ENCODE measurements around the gene PUS1. TPM values are rescaled to one million over a fixed set of nuclear protein-coding genes. Genes with fewer than 3 reads are reported as not detected.
A peak's percentile ranks its signal among the peaks of the same experiment; 100 is the strongest.

The PUS1 gene
- total RNA-seq, 1 experiment from 2014 or later, result 117 TPM

- H3K36me3 Mint-ChIP-seq (ENCODE audit: insufficient read depth in 1 of 3, low read depth in 3 of 3), result peaks cover 31 to 75% (median 54%) of the 10 kb centered on the region in 3 experiments
- peak overlapping the region; percentile 76 to 95 (median 77); a peak in 6 of 7 replicates for H3K27ac Mint-ChIP-seq
- H3K27ac ChIP-seq (ENCODE audit: insufficient read length, low read depth, low read length), result no peak overlapping the region
These were observed 57.3 kb downstream of the PUS1 start for GRCh38 chr12:131986361-131986760.

More at GRCh38 chr12:131986361-131986760, 57.3 kb downstream of the PUS1 start:
- Histone ChIP-seq H2BK120ac (ENCODE audit: low read depth, low read length, poor library complexity, severe bottlenecking) (no peak overlapping the region), H4K5ac (ENCODE audit: insufficient read length, low read depth, low read length) (no peak overlapping the region), H2BK12ac (ENCODE audit: insufficient read length, low read depth, low read length) (no peak overlapping the region), H2AK5ac (ENCODE audit: insufficient read length, low read length) (no peak overlapping the region), H2AFZ (ENCODE audit: low read length) (no peak overlapping the region), H3K23ac (ENCODE audit: insufficient read length, low read depth, low read length) (no peak overlapping the region), H3K79me2 (ENCODE audit: insufficient read depth, low read length) (no peaks in the 10 kb centered on the region), H2BK20ac (ENCODE audit: low read depth, low read length, poor library complexity, severe bottlenecking) (no peak overlapping the region), H3K9ac (ENCODE audit: extremely low read depth, insufficient read length, low read length) (no peak overlapping the region), H3K56ac (ENCODE audit: insufficient read length, low read depth, low read length) (no peak overlapping the region), H3K79me1 (ENCODE audit: insufficient read depth, low read depth, low read length, poor library complexity, severe bottlenecking) (no peaks in the 10 kb centered on the region), H3T11ph (ENCODE audit: low read length) (no peak overlapping the region), H3K4ac (ENCODE audit: low read depth, low read length) (no peak overlapping the region), H3K9me3 (ENCODE audit: control insufficient read depth, low read depth, low read length) (no peaks in the 10 kb centered on the region), H2BK15ac (ENCODE audit: low read depth, low read length) (no peak overlapping the region), H3K14ac (ENCODE audit: insufficient read depth, low read length) (no peak overlapping the region), H3K23me2 (ENCODE audit: insufficient read length, low read depth, low read length, poor library complexity, severe bottlenecking) (no peaks in the 10 kb centered on the region), H3K4me1 (ENCODE audit: insufficient read depth, low read length) (peaks cover 8% of the 10 kb centered on the region; the same call in 1 of the 2 replicates), H3K18ac (ENCODE audit: insufficient read length, low read depth, low read length) (no peak overlapping the region), H4K91ac (ENCODE audit: insufficient read length, low read depth, low read length) (no peak overlapping the region), H3K27me3 (ENCODE audit: insufficient read depth, low read length) (no peaks in the 10 kb centered on the region), H4K8ac (replicated peaks; ENCODE audit: insufficient read length, low read depth, low read length) (no peak overlapping the region), H3K4me2 (ENCODE audit: insufficient read depth, insufficient read length, low read length) (no peak overlapping the region), H2BK5ac (ENCODE audit: insufficient read length, low read length) (no peak overlapping the region), H4K20me1 (ENCODE audit: control insufficient read depth, insufficient read depth, insufficient read length) (no peaks in the 10 kb centered on the region)
- H3K4me1 Mint-ChIP-seq, result peaks cover 48 to 50% of the 10 kb centered on the region in 2 experiments
- H3K9me3 Mint-ChIP-seq, result no peaks in the 10 kb centered on the region
- no CpG with 5 or more reads among the region's 17 CpGs for WGBS (ENCODE audit: extremely low coverage, insufficient read length, low lambda C conversion rate)
- TF ChIP-seq CTCF (conservative IDR thresholded peaks at IDR 0.05), result no peak
- no peak for DNase-seq
- no peak overlapping the region; a peak in 1 of 5 replicates for H3K4me3 Mint-ChIP-seq
- no peaks in the 10 kb centered on the region for H3K27me3 Mint-ChIP-seq (ENCODE audit: low read depth)

Measured in H9 (cell line).